ENCODE data around the gene CARD6. TPM values are rescaled to one million over a fixed set of nuclear protein-coding genes. Genes with fewer than 3 reads are reported as not detected.

The CARD6 gene
- total and polyA plus RNA-seq, 2 of the 4 experiments (the other 2 are of a cell fraction): 1.8 to 4.3 TPM

DNA sequence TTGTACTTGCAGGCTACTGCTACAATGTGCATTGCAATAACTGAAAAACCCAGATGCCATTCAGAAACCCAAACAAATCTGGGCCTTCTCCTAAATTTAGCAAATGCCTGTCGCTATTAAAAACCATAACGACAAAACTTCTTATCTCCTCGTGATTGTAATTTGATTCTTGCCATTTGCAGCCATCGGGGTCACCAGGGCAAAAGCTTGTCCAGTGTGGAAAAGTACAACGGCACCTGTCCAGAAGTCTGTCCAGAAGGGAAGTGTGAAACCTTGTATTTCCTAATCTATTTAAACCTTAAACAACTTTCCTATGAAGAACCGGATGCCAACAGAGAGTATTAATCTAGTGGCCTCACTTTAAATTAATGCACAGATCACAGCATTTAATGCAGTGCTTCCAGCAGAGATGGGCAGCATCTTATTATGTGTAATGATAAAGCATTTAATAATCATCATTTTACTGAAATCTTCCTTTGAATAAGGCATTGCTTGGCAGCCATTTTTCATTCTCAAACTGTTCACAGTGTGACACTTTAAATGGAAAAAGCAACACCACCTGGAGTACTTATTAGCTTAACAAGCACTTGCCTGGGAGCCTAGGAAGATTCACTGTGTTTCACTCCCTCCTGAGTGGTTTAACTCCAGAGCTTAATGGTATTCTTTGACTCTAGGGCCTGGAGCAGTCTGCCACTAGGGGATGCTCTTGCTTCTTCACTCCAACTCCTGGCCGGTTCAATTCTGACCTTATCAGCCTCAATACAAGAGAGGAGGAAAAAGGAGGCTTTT lies 63.2 kb downstream of the CARD6 start:
- ATAC-seq (ENCODE audit: low read depth): peak; percentile 98
- no peak overlapping the region for H2AFZ ChIP-seq (replicated peaks; ENCODE audit: low read length, poor library complexity)
- TF ChIP-seq RCOR1 (IDR thresholded peaks at IDR 0.05; ENCODE audit: insufficient replicate concordance, low read length): no peak
- peak; percentile 99 for TF ChIP-seq RAD21 (IDR thresholded peaks at IDR 0.05; ENCODE audit: low read length)
- no peak for TF ChIP-seq ELK1 (IDR thresholded peaks at IDR 0.05; ENCODE audit: borderline replicate concordance, low read depth, low read length)
- TF ChIP-seq NFE2L2 (IDR thresholded peaks at IDR 0.05; ENCODE audit: low read depth, low read length): no peak
- TF ChIP-seq CHD1 (IDR thresholded peaks at IDR 0.05; ENCODE audit: low read depth, low read length): no peak; the same call in 1 of the 2 replicates
- no peak for TF ChIP-seq CEBPB (IDR thresholded peaks at IDR 0.05; ENCODE audit: low read depth, low read length)
- TF ChIP-seq, protein P1, sequence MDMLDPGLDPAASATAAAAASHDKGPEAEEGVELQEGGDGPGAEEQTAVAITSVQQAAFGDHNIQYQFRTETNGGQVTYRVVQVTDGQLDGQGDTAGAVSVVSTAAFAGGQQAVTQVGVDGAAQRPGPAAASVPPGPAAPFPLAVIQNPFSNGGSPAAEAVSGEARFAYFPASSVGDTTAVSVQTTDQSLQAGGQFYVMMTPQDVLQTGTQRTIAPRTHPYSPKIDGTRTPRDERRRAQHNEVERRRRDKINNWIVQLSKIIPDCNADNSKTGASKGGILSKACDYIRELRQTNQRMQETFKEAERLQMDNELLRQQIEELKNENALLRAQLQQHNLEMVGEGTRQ (IDR thresholded peaks at IDR 0.05; ENCODE audit: low read depth, low read length): no peak
- TF ChIP-seq MXI1 (IDR thresholded peaks at IDR 0.05; ENCODE audit: borderline replicate concordance, low read depth, low read length): no peak
- peak; percentile 98 for TF ChIP-seq SMC3 (IDR thresholded peaks at IDR 0.05; ENCODE audit: low read depth, low read length)
- TF ChIP-seq MAFK (IDR thresholded peaks at IDR 0.05; ENCODE audit: low read depth, low read length): no peak
- TF ChIP-seq, protein P2, sequence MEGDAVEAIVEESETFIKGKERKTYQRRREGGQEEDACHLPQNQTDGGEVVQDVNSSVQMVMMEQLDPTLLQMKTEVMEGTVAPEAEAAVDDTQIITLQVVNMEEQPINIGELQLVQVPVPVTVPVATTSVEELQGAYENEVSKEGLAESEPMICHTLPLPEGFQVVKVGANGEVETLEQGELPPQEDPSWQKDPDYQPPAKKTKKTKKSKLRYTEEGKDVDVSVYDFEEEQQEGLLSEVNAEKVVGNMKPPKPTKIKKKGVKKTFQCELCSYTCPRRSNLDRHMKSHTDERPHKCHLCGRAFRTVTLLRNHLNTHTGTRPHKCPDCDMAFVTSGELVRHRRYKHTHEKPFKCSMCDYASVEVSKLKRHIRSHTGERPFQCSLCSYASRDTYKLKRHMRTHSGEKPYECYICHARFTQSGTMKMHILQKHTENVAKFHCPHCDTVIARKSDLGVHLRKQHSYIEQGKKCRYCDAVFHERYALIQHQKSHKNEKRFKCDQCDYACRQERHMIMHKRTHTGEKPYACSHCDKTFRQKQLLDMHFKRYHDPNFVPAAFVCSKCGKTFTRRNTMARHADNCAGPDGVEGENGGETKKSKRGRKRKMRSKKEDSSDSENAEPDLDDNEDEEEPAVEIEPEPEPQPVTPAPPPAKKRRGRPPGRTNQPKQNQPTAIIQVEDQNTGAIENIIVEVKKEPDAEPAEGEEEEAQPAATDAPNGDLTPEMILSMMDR (conservative IDR thresholded peaks at IDR 0.05; ENCODE audit: low read depth, low read length): peak; percentile 99
- TF ChIP-seq MAZ (IDR thresholded peaks at IDR 0.05; ENCODE audit: borderline replicate concordance, low read depth, low read length): no peak
- TF ChIP-seq RFX5 (IDR thresholded peaks at IDR 0.05; ENCODE audit: low read depth, low read length): no peak

More for the DNA sequence above, 63.2 kb downstream of the CARD6 start:
- ChIA-PET POLR2A (ENCODE audit: unreplicated experiment) (interaction anchor here (0.6 kb wide), 1 partner anchor 74 kb away, joined by 9 read pairs; no protein-coding TSS in a partner anchor), CTCF (interaction anchor here (0.6 to 1.9 kb wide), 31 partner anchors 9 to 803 kb away, joined by 3 to 15 read pairs (median 4); no protein-coding TSS in a partner anchor)
- H4K8ac ChIP-seq (ENCODE audit: low read depth in 2 of 2, low read length in 2 of 2): no peak overlapping the region
- peak; percentile 83 for DNase-seq
- H3K4ac ChIP-seq (ENCODE audit: low read depth, low read length): peak overlapping the region; percentile 33; the same call in 1 of the 2 replicates
- peaks cover 7% of the 10 kb centered on the region; the same call in 1 of the 2 replicates for H3K4me1 ChIP-seq (ENCODE audit: control insufficient read depth, insufficient read depth, low read length)
- H2BK5ac ChIP-seq (ENCODE audit: low read depth, low read length, poor library complexity, severe bottlenecking): no peak overlapping the region
- in situ Hi-C loops (cut with MboI; ENCODE audit: low sequenced_read_pairs): loop anchor here (10.0 to 25.0 kb wide), 3 partner anchors 440 to 930 kb away; no protein-coding TSS in a partner anchor
- intact Hi-C loops (cut with micrococcal nuclease): loop anchor here (1.0 to 10.0 kb wide), 8 partner anchors 366 to 939 kb away; no protein-coding TSS in a partner anchor
- H3K18ac ChIP-seq (ENCODE audit: low read depth, low read length): no peak overlapping the region
- dilution Hi-C loops (cut with HindIII; ENCODE audit: low sequenced_read_pairs, unreplicated experiment): no loop called here
- H3K9me3 ChIP-seq (ENCODE audit: control insufficient read depth, insufficient read depth, low read length): no peaks in the 10 kb centered on the region
- H2AK9ac ChIP-seq (replicated peaks; ENCODE audit: low read depth, low read length, poor library complexity): no peak overlapping the region
- WGBS, 2 experiments (ENCODE audit: extremely low coverage in 2 of 2, insufficient read length in 1 of 2): no CpG with 5 or more reads among the region's 7 CpGs
- BruUV-seq (replicated peaks): no TSS peak
- no peak overlapping the region for H3K4me3 ChIP-seq (ENCODE audit: insufficient read depth, low read depth, low read length)
- no peaks in the 10 kb centered on the region for H3K27me3 ChIP-seq (ENCODE audit: control insufficient read depth, insufficient read depth, low read length)
- no peak overlapping the region for H3K23ac ChIP-seq (ENCODE audit: low read depth, low read length)
- no peaks in the 10 kb centered on the region for H3K79me1 ChIP-seq (ENCODE audit: low read depth in 1 of 2, low read length in 2 of 2)
- H3K9ac ChIP-seq (ENCODE audit: low read depth, low read length): no peak overlapping the region
- peak overlapping the region; percentile 88; the same call in 1 of the 2 replicates for H4K91ac ChIP-seq (ENCODE audit: insufficient read depth, low read depth, low read length)
- no peaks in the 10 kb centered on the region for H4K20me1 ChIP-seq (ENCODE audit: insufficient read depth, low read length)
- peak overlapping the region; percentile 31; the same call in 1 of the 2 replicates for H3K56ac ChIP-seq (ENCODE audit: extremely low read depth, insufficient read depth, low read length)
- H3K9me1 ChIP-seq (ENCODE audit: insufficient read depth, low read length): no peaks in the 10 kb centered on the region; the same call in 1 of the 2 replicates
- H3K14ac ChIP-seq (replicated peaks; ENCODE audit: low read depth, low read length): 0 out of 2 replicates have a peak overlapping the region, but pooled peaks have one; percentile 3
- H2BK15ac ChIP-seq (ENCODE audit: low read depth, low read length): no peak overlapping the region
- no peak overlapping the region for H3K27ac ChIP-seq (ENCODE audit: insufficient read depth, low read length)
- H3K4me2 ChIP-seq (ENCODE audit: low read depth, low read length): no peak overlapping the region
- peak overlapping the region; percentile 91 for H2BK120ac ChIP-seq (ENCODE audit: low read depth, low read length)
- H2BK20ac ChIP-seq (ENCODE audit: low read depth, low read length): peak overlapping the region; percentile 60; the same call in 1 of the 2 replicates
- no peak overlapping the region for H4K5ac ChIP-seq (ENCODE audit: low read depth, low read length)
- no peak overlapping the region for H2AK5ac ChIP-seq (ENCODE audit: low read depth, low read length)
- H3K36me3 ChIP-seq (ENCODE audit: control insufficient read depth, insufficient read depth, low read length): no peaks in the 10 kb centered on the region

Measured in IMR-90 (cell line).